HG03196 (cell line): ENCODE data around the gene HDAC7.

Experiments
- ATAC-seq: cut with Tn5 transposase; IDR thresholded peaks from one replicate; pipeline ENCODE4 v1.9.1; 2021; ENCODE audit not compliant: unreplicated experiment

Gene HDAC7

DNA sequence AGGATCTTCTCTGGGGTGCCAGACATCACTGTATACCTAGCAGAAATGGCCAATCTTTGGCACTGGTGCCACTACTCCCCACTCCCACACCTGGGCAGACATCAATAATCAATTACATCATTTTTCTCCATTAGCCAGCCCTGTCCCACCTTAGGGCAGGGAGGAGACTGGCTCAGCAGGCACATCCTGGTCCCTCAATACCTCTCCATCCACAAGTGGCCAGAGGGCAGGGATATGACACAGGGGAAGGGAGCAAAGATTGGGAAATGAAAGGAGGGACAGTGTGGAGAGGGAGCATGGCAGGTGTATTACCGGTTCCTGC, 71.2 kb downstream of the HDAC7 start:
- ATAC-seq = no peak

DNA sequence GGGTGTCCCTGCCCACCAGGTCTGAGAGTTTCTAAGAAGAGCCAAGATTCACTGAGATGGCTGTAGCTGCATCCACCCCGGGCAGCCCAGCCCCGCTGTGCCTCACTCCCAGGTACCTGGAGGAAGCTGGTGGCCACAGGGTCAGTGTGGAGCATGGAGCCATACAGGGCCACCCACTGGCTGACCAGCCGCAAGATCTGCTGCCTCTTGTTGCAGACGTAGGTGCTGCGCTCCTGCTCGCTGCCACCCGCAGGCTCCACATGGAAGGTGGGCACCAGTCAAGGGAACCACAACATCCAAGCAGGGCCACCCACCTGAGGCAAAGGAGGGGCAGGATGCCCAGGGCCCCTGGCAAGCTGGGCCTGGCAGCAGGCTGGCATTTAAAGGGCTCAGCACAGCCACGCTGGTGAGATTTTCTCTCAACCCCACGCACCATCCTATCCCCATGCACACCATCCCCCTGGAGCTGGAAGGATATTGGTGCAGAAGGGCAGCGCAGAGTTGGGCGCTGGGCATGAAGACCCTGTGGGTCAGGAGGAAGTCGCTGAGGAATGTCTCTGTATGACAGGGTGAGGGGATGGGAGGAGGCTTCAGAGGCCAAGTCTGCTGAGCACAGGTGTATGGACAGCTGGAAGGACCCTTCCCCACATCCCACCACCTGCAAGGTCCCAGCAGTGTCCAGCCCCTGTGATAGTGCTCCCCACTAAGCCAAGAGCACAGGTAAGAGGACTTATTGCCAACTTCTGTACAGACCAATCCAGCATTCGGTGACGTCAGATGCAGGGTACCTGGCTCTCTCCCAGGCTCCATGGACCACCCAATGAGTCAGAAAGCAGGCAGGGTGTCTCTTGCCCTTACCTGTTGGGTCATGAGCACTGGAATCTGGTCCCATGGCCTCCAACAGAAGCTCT, 71.9 kb downstream of the HDAC7 start:
- no peak for ATAC-seq

GRCh38 chr12:47747126-47747525, 72.6 kb downstream of the HDAC7 start:
- no peak for ATAC-seq

- ATAC-seq = no peak
Measured at GRCh38 chr12:47746523-47746922, 73.2 kb downstream of the HDAC7 start.

DNA sequence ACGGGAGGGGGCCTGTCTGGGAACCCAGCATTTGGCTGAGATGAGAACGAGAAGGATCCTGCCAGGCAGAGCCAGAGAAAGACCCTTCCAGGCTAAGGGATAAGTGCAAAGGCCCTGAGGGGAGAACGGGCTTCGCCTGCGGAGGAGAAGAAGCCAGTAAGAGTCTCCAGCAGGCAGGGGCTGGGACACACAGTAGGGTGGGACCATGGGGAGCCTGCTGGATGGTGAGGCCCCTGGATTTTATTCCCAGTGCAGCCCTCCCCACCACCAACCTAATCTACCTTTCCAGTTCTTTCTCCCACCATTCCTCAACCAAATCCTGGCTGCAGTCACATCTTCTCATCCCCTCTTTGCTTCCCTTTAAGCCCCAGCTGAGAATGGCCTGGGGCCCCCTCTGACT, 73.6 kb downstream of the HDAC7 start:
- no peak for ATAC-seq

DNA sequence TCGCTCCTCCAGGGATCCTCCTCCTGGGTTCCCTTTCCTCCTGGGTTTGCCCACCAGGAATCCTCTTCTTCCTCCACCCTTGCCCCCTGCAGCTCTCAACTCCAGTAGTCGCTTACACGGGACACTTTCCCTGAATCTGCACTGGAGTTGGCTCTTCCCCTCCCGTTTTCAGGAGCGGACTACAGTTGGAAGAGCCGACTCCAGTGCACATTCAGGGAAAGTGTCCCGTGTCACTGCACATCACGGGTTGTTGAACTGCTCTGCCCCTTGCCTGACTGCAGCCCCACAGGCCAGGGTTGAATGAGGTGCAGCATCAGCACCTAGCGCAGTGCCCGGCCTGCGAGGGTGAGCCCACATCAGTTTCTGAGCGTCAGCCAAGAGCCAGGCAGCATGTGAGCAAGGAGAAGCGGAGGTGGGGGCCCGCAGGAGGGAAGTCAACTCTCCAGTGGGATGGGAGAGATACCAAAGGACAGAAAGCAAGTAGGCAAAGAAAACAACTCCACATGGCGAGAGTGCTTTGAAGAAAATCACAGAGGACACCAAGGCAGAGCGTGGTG, 74.1 kb downstream of the HDAC7 start:
- ATAC-seq = no peak

GRCh38 chr12:47744778-47745436, 74.8 kb downstream of the HDAC7 start:
- ATAC-seq = no peak

- ATAC-seq = no peak
Measured at GRCh38 chr12:47744005-47744651, 75.6 kb downstream of the HDAC7 start.

DNA sequence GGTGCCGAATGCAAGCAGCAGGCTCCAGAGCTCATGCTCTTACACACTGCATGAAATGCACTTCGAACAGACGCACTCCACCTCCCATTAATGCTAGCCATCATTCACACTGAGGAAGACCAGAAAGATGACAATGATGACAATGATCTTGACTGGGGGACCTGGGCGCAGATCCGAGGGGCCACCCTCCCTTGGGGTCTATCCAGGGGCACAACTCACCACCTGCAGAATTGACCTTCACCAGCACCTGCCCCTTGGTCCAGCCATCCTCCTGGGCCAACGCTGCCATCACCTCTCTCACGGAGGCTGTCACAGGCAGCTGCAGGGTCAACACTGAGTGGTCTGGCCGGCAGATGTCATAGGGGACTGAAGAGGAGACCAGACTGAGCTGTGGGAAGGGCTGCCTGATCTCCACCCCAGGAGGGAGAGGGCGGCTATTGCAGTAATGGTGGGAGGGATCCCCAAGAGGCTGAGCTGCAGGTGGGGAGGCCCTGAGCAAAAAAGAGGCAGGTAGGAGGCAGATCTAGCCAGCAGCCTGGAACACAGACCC, 76.3 kb downstream of the HDAC7 start:
- ATAC-seq = no peak

GRCh38 chr12:47742253-47742825, 77.4 kb downstream of the HDAC7 start:
- no peak for ATAC-seq

DNA sequence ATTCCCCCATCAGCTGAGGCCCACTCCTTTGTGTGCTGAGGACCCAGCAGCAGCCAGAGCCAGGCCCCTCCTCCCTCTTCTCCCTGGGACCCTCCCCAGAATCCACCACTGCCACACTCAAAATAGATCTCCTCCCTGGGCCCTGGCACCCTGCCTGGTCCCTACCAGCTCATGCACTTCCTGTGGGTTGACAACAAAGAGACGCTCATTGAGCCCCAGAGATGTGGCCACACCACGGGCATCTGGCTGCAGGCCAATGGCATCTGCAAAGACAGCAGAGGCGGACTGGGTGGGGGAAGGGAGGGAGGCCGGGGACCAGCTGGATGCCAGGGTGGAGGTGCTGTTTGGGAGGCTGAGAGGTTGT, 78.4 kb downstream of the HDAC7 start:
- peak; percentile 34 for ATAC-seq

DNA sequence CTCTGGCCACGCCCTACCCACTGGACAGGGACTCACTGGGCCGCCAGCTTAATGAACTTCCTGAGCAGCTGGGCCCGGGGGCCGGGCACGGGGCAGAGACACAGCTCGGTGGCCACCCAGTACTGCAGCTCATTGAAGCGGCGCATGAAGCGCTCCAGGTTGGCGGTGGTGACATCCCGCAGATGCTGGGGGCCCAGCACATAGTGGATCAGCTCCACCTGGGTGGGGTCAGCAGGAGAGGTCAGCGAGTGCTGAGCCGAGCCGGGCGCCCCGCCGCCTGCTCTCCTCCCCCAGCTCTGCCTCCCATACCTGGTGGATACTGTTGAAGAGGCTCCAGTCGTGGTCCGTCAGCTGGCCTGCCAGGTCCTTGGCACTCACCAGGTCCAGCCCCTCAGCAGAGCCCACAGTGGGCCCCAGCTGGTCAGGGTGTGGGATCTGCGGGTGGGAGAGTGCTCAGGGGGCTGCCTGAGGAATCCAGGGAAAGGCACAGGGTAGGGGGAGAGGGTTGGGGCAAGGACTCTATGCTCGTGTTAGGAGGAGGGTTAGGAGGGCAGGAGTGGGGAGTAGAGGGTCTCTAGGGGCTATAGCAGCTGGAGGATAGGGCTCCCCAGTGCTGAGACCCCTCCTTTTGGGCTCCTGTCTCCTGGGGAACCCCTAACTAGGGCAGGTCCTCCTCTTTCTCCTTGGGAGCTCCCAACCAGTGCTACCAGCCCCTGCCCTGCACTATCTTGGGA, 78.9 kb downstream of the HDAC7 start:
- ATAC-seq = peak; percentile 48

GRCh38 chr12:47739979-47740378, 79.7 kb downstream of the HDAC7 start:
- ATAC-seq = peak; percentile 49

DNA sequence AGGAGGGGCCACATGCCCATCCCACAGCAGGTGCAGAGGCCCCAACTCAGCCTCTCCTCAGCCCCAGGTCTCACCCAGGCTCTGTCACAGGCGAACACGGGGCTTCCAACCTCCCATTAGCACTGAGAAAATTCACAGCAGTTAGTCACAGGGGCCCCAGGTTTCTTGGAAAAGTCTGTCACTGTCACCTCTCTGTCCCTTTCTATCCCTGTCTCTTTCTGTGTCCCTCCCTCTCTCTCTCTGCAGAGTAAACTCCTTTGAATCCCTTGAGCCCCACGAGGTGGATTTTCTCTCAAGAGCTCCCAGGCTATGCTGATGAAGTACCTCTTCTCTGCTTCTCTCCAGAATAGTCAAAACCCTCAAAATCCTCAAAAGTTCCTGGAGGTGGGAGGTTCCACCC, 80.4 kb downstream of the HDAC7 start:
- no peak for ATAC-seq

DNA sequence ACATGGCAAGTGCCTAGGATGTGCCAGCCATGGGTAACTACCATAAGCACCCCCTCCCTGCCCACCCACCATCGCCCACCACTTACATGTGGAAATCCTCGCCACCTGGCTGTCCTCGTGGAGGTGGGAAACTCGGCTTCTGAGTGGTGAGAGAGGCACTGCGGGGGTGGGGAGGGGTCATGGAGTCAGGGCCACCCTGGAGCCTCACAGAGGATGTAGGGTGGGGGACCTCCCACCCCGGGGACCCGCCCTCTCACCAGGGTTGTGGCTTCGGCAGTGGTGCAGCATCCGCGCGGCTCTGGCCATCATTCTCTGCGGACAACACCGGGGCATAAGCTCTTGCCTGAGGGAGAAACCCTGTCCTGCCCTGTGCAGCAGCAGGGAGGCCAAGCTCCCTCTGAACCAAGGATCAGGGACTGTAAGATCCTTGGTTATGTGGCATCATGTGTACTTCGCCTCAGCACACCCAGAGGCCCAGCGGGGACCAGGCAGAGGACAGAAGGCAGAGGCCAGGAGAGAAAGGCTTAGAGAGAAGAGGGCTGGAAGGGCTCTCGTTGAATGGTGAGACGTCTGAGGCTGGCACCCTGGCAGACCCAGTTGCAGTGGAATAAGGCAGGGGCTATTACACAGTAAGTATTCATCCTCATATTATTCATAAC, 81.6 kb downstream of the HDAC7 start:
- no peak for ATAC-seq

- ATAC-seq = no peak
Measured at GRCh38 chr12:47736877-47737676, 82.6 kb downstream of the HDAC7 start.

DNA sequence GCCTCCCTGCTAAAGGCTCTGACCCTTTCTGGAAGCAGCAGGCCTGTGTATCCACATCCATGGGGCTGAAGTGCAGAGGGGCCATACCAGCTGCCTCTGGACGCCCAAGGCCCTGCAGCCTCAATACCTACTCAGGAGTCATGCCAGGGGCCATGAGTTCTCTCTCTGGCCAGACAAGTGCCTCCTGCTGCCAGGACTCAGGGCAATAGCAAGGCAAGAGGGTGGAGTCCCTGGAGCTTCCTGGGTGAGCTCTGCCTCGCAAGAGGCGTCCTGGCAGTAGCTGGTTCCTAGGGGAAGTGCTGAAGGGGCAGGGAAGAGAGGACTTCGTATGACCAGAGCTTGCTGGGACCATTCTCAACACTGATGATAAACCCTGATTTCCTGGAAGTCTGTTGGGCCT, 83.5 kb downstream of the HDAC7 start:
- ATAC-seq = no peak

GRCh38 chr12:47735649-47736048, 84.1 kb downstream of the HDAC7 start:
- ATAC-seq = no peak
